ENCODE results near the gene ENTPD2. TPM values are rescaled to one million over a fixed set of nuclear protein-coding genes. Genes with fewer than 3 reads are reported as not detected.

The ENTPD2 gene
- total and polyA plus RNA-seq, 4 donors, result 0.09 to 0.40 (median 0.21) TPM

- Histone ChIP-seq H3K9ac (ENCODE audit: low read depth in 1 of 2, low read length in 2 of 2) (no peak overlapping the region), H3K4me3 (ENCODE audit: low read depth in 1 of 3, low read length in 3 of 3) (no peak overlapping the region), H3K27ac (ENCODE audit: low read depth in 1 of 2, low read length in 2 of 2) (no peak overlapping the region), H3K4me1 (ENCODE audit: control insufficient read depth in 4 of 4, insufficient read depth in 4 of 4, low read length in 3 of 4) (peaks cover 21 to 45% (median 27%) of the 10 kb centered on the region in 4 donors), H3K9me3 (ENCODE audit: control insufficient read depth in 4 of 4, low read length in 3 of 4) (no peaks in the 10 kb centered on the region), H3K27me3 (ENCODE audit: control insufficient read depth in 4 of 4, insufficient read depth in 4 of 4, low read length in 3 of 4) (peaks cover 0 to 9% (median 5%) of the 10 kb centered on the region in 4 donors), H3K36me3 (ENCODE audit: control insufficient read depth in 4 of 4, insufficient read depth in 3 of 4, low read depth in 1 of 4, low read length in 3 of 4) (no peaks in the 10 kb centered on the region)
- 75% methylated on average over 8 of the region's 8 CpGs for WGBS
- TF ChIP-seq SP1 (IDR thresholded peaks at IDR 0.05) (no peak), HNF4A (conservative IDR thresholded peaks at IDR 0.05) (no peak), CTCF (IDR thresholded peaks at IDR 0.05; ENCODE audit: low read depth, low read length, missing input control) (no peak), EGR1 (IDR thresholded peaks at IDR 0.05; ENCODE audit: low read depth in 2 of 2) (no peak), YY1 (IDR thresholded peaks at IDR 0.05) (no peak), TAF1 (conservative IDR thresholded peaks at IDR 0.05) (no peak), ZBTB33 (IDR thresholded peaks at IDR 0.05) (no peak), FOXA2 (IDR thresholded peaks at IDR 0.05) (no peak)
- TF ChIP-seq, protein P1, sequence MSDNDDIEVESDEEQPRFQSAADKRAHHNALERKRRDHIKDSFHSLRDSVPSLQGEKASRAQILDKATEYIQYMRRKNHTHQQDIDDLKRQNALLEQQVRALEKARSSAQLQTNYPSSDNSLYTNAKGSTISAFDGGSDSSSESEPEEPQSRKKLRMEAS (IDR thresholded peaks at IDR 0.05), result no peak
- TF ChIP-seq, protein P2, sequence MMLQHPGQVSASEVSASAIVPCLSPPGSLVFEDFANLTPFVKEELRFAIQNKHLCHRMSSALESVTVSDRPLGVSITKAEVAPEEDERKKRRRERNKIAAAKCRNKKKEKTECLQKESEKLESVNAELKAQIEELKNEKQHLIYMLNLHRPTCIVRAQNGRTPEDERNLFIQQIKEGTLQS (IDR thresholded peaks at IDR 0.05), result no peak
- no peak for DNase-seq (ENCODE audit: low spot score)
Measured at GRCh38 chr9:137052293-137052692, 1.6 kb downstream of the ENTPD2 start.

DNA sequence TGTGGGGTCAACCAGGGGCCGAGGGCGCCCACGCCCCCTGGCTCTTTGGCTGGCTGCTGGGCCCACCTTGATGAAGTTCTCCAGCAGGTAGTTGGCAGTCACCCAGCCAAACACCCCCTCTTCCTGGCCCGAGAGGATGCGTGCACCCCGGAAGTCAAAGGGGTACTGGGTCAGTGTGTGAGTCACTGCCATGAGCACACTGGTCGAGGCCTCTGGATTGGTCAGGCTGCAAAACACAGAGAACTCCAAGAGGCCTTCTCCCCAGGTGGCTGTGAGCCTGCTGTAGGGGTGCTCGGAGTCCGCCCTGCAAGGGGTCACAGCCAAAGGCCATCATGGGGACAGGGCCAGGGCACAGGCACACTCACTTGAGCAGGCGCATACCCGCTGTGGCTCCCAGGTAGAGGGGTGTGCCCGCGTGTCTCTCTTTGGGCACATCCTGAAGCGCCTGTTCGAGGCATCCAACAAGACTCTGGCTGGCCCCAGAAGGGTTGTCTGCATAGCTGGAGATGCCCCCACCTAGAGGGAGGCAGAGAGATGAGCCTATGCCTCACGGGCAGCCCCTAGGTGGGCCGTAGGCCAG is 2.6 kb downstream of the ENTPD2 start:
- Histone ChIP-seq H3K27me3 (ENCODE audit: control insufficient read depth in 4 of 4, insufficient read depth in 4 of 4, low read length in 3 of 4) (peaks cover 0 to 9% (median 7%) of the 10 kb centered on the region in 4 donors), H3K9me3 (ENCODE audit: control insufficient read depth in 4 of 4, low read length in 3 of 4) (no peaks in the 10 kb centered on the region), H3K27ac (ENCODE audit: low read depth in 1 of 2, low read length in 2 of 2) (no peak overlapping the region), H3K9ac (ENCODE audit: low read depth in 1 of 2, low read length in 2 of 2) (no peak overlapping the region), H3K4me1 (ENCODE audit: control insufficient read depth in 4 of 4, insufficient read depth in 4 of 4, low read length in 3 of 4) (peaks cover 18 to 44% (median 23%) of the 10 kb centered on the region in 4 donors), H3K4me3 (ENCODE audit: low read depth in 1 of 3, low read length in 3 of 3) (no peak overlapping the region), H3K36me3 (ENCODE audit: control insufficient read depth in 4 of 4, insufficient read depth in 3 of 4, low read depth in 1 of 4, low read length in 3 of 4) (no peaks in the 10 kb centered on the region)
- no peak for DNase-seq (ENCODE audit: low spot score)
- WGBS, result 94% methylated on average over 17 of the region's 17 CpGs
- TF ChIP-seq YY1 (IDR thresholded peaks at IDR 0.05) (no peak), CTCF (IDR thresholded peaks at IDR 0.05; ENCODE audit: low read depth, low read length, missing input control) (no peak), GABPA (IDR thresholded peaks at IDR 0.05 in 1 of 2, conservative IDR thresholded peaks at IDR 0.05 in 1 of 2) (no peak), TAF1 (conservative IDR thresholded peaks at IDR 0.05) (no peak), RXRA (IDR thresholded peaks at IDR 0.05) (no peak), FOXA2 (IDR thresholded peaks at IDR 0.05) (no peak), HNF4G (IDR thresholded peaks at IDR 0.05) (no peak)
- TF ChIP-seq, protein P1 (IDR thresholded peaks at IDR 0.05), result no peak
